Measurements from ENCODE around the gene SIGLEC8.

GRCh38 chr19:51417107-51417809 is 41.0 kb downstream of the SIGLEC8 start, which contains the start of gene SIGLEC10:
- TF ChIP-seq CTCF (conservative IDR thresholded peaks at IDR 0.05; ENCODE audit: low read length) (no peak), EZH2phosphoT487 (IDR thresholded peaks at IDR 0.05; ENCODE audit: borderline replicate concordance, low read depth, low read length) (no peak)
